ENCODE data around the gene ADD2.
"Not testable (repeated sequence)": the region's sequence is repeated elsewhere in the genome, so short reads cannot be mapped to it uniquely, and the experiment has no call there.

- not testable (repeated sequence) for TF ChIP-seq CTCF, POLR2A (IDR thresholded peaks at IDR 0.05)
These were observed 30.0 kb upstream of the ADD2 start for GRCh38 chr2:70797996-70798395.
